ENCODE data around the gene PHF1. TPM values are rescaled to one million over a fixed set of nuclear protein-coding genes. Genes with fewer than 3 reads are reported as not detected.

Gene PHF1
- total RNA-seq, 1 experiment from 2014 or later: 30.8 TPM

- DNase-seq (ENCODE audit: low read depth): peak; percentile 80
Observed at GRCh38 chr6:33417128-33417902, 6.5 kb downstream of the PHF1 start.

DNA sequence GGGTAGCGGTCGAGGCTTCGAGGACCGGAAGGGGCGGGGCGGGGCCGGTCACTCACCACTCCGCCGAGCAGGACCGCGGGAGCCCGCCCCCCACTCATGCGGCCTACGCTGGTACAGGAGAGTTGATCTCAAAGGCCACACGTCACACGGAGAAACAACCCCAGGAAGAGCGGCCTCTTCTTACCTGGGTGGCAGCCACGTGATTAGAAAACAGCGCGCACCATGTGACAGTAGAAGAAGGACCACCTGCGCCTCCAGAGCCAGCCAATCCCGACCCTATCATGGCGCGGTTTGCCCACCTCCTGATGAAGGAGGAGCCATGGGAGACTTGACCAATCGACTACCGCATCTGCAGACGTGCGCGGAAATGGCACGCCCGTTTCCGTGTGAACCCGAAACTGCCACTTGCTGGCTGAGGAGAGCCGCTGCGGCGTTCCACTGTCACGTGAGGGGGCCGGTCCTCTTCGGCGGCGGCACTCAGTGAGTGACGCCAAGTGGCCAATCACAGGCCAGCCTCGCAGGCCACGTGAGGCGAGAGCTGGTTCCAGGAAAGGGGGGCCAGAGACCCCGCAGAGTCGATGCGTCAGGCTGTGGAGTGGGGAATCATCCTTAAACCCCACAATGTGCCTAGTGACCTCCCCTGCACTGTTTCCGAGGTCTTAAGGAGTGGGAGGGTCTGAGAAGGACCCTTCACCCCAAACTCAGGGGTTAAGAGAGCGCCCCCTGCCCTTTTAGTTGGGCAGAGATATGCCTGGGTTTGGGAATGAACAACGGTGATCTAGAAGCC, 7.3 kb downstream of the PHF1 start, which contains the start of gene CUTA:
TSS of gene CUTA (minus strand) at position 205 of the 787 bp plus-strand sequence. CDS start at position 98, 107 bp downstream.
- DNase-seq (ENCODE audit: low read depth): peak; percentile 100

DNA sequence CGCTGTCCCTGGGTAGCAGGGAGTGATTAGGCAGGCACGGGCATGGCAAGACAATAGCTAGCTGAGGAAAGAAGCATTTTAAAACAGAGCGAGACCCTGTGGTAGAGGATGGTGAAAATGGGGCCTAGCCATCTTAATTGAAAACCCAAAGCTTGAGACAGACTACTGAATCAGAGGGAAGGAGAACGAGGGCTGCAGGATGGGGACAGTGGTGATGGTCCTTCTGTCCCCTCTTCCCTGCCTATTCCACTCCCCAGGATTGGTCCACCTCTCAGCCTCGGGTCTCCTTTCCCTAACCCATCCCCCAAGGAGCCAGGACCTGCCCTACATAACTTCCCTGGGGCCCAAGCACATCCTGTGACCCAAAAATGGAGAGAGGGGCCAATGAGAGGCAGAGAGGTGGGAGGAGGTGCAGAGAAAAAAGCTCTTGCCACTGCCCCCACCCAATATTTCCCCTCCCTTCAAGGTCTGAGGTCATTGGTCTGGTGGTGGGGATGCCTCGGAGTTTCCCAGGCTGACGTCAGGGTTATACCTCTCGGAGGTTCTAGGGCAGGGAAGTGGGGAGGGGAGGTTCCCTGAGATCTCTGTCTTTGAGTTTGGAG, 8.0 kb downstream of the PHF1 start:
- no peak for DNase-seq (ENCODE audit: low read depth)

DNA sequence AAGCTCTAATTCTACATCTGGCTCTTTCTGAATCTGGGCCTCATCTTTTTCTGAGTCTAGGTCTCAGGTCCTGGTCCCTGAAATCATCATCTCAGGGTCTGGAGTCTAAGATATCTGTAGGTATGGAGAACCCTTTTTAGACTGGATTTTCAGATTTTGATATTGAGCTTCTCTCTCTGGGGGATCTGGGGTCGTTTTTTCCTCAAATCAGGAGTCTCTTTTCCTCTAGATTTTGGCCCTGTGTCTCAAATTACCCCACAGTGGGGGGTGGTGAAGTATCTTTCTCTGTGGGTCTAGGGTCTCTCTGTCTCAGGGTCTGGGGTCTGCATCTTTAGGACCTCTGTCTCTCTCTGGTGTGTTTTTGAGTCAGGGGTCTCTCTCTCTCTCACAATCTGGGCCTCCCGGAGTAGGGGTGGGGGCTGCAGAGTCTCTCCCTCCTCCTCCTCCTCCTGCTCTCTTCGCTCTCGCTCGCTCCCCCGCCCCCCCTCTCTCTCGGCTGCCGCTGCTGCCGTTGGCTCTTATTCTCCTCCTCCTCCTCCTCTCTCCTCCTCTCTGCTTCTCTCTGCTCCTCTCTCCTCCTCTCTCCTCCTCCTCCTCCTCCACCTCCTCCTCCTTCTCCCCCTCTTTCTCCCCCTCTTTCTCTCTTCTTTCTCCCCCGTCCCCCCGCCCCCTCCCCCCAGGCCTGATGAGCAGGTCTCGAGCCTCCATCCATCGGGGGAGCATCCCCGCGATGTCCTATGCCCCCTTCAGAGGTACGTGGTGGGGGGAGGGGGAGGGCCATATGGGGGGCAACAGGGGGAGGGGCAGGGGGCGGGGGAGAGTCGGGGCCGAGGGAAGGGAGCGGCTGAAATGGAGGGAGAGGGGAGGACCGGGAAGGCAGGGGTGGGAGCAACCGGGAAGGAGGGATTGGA, 9.0 kb downstream of the PHF1 start, which contains the start of gene SYNGAP1:
TSS of gene SYNGAP1 (plus strand) at position 486 of the 911 bp plus-strand sequence. CDS start at position 686, 200 bp downstream.
- DNase-seq (ENCODE audit: low read depth): no peak

- no peak for DNase-seq (ENCODE audit: low read depth)
Observed at GRCh38 chr6:33420491-33421343, 9.9 kb downstream of the PHF1 start.

DNA sequence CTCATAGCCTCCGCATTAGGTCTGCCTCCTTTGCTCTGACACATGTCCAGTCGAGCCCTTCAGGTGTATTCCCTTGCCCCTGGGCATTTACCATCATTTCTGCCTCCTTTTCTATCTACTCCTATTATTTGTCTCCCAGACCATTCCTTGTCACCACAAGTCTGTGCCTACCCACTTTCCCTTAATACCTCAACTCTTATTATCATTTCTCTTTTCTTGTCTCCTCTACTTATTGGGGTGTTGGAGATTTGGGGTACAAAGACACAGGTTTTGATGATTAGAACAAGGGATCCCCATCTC, 10.5 kb downstream of the PHF1 start:
- DNase-seq (ENCODE audit: low read depth): no peak

DNA sequence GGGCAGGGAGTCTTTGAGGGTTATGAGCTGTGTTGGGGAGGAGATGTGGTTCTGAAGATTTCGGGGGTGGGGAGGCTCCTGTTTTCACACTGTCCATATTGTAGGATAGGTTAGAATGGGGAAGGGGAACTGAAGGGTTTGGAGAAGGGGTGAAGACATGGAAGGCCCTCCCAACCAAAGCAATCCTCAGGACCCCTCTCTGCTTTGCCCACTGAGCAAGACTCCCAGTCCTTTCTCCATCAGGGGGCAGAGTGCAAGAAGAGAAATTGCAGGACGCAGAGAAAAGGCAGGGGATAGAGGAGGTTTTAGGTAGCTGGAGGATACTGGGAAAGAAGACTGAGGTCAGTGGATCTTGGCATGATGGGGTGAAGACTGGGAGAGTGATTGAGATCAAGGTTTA, 13.0 kb downstream of the PHF1 start:
- DNase-seq (ENCODE audit: low read depth): no peak

GRCh38 chr6:33424855-33425667, 14.2 kb downstream of the PHF1 start:
- DNase-seq (ENCODE audit: low read depth): no peak

GRCh38 chr6:33425668-33426577, 15.1 kb downstream of the PHF1 start:
- peak; percentile 82 for DNase-seq (ENCODE audit: low read depth)

DNA sequence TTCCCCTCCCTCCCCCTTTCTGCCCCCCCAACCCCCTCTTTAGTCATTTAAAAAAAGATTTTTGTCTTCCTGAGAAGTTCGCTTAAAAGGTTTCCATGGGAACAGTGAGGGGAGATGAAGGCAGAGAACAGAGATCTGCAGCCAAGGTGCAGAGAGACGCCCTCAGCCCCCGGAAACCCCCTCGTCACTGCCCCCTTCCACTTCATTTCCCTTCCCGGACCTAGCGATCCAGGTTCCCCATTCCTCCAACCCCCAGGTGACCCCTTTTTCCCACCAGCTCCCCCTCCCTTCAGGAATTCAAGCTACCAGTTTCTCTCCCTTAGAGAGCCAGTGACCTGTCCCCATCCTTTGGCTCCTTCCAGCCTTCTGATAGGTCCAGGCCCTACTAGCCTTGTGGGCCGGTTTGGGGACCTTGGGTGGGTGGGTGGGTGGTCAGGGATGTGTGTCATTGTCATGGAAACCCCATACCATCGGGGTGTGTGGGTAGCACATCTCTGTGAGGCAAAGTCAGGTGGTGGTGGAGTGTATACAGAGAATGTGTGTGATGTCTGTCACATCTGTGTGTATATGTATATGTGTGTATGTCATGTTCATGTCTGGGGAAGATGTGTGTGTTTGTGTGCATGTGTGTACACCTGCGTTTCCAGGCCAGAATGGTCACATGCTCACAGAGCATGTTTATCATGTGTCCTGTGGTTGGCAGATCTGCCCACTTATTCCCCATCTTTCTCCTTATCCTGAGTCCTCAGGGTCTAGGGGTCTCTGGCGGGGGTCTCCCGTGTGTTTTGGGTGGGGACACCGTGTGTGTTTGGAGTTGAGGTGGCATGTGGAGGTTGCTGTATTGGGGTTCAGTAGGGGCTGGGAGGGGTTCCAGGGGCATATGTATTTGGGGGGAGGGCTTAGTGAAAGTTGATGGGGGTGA, 16.0 kb downstream of the PHF1 start:
- no peak for DNase-seq (ENCODE audit: low read depth)

GRCh38 chr6:33427585-33428223, 16.9 kb downstream of the PHF1 start:
- peak; percentile 32 for DNase-seq (ENCODE audit: low read depth)

DNA sequence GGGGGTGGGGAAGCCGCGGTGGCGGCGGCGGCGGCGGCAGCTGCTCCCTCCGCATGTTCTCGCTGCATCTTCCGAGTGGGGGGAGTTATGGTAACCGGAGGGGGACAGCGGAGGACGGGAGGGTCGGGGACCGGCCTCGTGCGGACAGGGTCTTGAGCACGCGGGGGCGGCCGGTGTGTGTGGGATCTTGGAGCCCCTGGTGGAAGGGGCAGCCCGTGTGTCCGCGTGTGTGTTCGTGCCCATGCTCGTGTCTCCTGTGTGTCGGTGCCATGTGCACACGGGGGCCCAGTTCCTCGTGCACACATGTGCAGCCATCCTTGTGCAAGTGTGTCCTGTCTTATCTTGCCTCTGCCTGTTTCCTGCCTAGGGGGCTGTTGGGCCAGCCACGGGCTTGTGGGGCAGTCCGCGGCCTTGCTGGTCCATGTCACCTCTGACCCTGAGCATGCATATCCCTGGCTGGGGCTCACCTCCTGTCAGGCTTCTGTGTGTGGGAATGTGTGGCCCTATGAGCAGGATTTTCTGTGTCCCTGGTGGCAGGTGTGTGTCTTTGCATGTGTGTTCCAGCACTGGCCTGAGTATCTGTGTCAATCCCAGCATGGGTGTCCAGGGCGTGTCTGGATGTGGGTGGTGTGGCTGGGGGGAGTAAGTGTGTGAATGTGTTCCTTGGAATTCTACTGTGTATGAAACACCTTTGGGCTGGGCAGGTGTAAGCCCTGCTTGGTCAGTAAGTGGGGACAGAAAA, 17.6 kb downstream of the PHF1 start:
- DNase-seq (ENCODE audit: low read depth): peak; percentile 36

- no peak for DNase-seq (ENCODE audit: low read depth)
Observed at GRCh38 chr6:33428966-33429749, 18.3 kb downstream of the PHF1 start.

DNA sequence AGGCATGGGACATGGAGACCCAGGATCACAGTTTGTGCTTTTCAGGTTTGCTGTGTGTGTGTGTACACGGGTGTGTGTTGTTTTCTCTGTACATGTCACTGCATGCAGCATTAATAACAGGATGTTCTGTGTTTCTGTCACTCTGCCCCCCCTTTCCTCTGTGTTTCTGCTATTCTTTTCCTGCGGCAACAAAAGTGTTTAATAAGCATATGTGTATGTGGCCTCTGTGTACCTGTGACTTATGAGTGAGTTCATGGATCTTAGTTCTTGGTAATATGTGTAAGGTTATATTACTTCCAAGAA, 18.9 kb downstream of the PHF1 start:
- no peak for DNase-seq (ENCODE audit: low read depth)

- DNase-seq (ENCODE audit: low read depth): no peak
Observed at GRCh38 chr6:33430334-33430733, 19.5 kb downstream of the PHF1 start.

All from HT1080 (cell line).